DMS 273 (cell line): ENCODE data around the gene PTGDR.

Experiments used
- DNase-seq: peaks from one replicate; lab custom pipeline; 2025; ENCODE audit not compliant: unreplicated experiment; lab: John Stamatoyannopoulos, UW

PTGDR gene, protein sequence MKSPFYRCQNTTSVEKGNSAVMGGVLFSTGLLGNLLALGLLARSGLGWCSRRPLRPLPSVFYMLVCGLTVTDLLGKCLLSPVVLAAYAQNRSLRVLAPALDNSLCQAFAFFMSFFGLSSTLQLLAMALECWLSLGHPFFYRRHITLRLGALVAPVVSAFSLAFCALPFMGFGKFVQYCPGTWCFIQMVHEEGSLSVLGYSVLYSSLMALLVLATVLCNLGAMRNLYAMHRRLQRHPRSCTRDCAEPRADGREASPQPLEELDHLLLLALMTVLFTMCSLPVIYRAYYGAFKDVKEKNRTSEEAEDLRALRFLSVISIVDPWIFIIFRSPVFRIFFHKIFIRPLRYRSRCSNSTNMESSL

DNA sequence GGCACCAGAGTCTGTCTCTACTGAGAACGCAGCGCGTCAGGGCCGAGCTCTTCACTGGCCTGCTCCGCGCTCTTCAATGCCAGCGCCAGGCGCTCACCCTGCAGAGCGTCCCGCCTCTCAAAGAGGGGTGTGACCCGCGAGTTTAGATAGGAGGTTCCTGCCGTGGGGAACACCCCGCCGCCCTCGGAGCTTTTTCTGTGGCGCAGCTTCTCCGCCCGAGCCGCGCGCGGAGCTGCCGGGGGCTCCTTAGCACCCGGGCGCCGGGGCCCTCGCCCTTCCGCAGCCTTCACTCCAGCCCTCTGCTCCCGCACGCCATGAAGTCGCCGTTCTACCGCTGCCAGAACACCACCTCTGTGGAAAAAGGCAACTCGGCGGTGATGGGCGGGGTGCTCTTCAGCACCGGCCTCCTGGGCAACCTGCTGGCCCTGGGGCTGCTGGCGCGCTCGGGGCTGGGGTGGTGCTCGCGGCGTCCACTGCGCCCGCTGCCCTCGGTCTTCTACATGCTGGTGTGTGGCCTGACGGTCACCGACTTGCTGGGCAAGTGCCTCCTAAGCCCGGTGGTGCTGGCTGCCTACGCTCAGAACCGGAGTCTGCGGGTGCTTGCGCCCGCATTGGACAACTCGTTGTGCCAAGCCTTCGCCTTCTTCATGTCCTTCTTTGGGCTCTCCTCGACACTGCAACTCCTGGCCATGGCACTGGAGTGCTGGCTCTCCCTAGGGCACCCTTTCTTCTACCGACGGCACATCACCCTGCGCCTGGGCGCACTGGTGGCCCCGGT lies at the start of gene PTGDR:
PTGDR (plus strand) TSS at position 198 of the 778 bp plus-strand sequence; CDS start at position 315, 117 bp downstream.
- DNase-seq: peak; percentile 29

DNA sequence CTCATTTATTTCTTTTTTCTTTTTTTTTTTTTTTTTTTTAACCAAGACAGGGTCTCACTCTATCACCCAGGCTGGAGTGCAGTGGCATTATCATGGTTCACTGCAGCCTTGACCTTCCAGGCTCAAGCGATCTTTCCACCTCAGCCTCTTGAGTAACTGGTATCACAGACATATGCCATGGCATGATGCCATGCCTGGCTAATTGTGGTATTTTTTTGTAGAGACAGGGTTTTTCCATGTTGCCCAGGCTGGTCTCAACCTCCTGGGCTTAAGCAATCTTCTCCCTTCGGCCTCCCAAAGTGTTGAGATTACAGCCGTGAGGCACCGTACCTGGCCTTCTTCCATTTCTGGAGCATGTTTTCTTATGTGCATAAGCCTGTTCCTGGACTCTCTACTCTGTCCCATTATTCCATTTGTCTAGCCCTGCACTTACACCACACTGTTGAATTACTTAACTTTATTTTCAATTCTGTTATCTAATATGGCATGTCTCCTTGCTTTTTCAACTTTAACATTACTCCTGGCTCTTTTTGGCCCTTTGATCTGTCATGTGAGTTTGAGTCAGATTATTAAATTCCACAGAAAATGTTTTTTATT lies 47.9 kb upstream of the PTGDR start:
- DNase-seq: peak; percentile 14

DNA sequence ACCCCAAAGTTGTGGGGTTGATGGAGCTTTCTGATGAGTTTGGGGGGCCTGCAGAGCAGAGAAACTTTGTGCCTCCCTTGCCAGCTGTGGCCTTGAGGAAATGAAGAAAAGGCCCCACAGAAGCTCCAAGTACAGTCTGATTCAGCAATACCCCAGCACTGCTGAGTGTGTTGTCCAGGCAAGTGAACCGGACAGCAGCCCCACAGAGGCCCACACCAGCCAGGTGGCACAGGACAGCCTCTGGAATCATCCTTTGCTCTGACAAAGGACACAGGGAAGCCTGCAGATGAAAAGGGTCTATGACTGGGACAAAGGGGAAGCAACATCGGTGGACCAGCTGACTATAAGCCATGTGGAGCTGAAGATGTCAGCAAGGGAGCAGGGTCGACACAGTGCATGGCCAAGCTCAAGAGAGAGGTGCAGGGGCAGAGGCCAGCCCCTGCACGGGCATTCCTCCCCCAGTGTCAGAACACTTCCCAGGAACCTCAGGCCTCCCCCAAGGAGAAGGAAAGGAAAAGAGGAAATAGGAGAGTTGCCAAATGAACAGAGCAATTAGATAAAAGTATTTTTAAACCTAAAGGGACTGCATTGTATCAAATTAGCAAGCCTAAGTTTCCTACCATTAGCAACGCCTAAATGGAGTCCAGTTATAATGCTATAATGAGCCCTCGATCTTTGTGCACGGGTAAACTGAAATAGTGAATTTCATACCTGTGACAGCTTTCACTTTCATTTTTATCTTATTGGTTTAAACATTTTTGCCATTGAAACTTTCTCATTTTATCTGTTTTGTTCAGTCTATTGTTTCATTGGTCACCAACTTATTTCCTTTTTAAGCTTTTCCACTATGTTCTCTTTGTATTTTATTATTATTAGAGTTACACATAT lies 46.3 kb upstream of the PTGDR start:
- DNase-seq: no peak

DNA sequence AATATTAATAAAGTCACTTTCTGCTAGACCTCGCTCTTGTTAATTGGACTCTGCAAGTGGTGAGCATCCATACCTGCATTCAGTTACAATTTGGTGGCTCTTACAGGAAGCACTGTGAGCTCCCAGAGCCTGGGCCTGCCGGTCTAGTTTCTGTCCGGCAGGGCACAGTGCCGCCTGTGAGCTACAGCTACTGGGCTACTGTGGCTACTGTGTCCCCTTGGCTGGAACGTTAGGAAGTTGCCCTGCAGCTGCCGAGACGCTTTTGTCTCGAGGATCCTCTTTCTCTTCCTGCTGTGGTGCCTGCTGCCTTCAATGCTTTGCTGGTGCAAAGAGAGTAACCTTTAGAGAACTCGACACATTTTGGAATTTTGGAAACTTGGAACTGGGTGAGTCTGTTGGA lies 44.6 kb upstream of the PTGDR start:
- no peak for DNase-seq

DNA sequence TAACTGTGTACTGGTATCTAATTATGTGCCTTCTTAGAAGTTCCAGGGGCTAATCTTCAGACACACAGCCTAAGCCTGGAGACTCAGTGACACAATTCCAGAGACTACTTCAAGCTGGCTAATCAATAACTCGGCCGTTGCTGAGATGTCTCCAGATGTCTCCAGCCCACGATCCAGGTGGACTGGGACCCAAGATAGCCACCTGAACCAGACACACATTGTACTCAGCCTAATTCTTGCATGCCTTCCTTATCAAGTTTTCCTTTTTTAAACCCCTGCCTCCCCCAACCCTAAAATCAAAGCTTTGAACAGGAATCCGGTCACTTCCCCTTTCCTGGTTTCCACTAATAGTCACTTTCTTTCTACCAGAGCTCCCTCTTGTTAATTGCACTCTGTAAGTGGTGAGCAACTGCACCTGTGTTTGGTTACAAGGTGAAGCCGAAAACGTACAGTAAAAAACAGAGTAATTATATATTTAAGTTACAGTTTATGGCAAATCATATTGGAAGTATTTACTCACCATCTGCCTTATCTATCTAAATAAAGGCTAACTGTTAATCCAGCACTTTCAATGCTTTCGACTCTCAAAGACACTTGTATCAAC lies 39.8 kb upstream of the PTGDR start:
- DNase-seq: no peak

DNA sequence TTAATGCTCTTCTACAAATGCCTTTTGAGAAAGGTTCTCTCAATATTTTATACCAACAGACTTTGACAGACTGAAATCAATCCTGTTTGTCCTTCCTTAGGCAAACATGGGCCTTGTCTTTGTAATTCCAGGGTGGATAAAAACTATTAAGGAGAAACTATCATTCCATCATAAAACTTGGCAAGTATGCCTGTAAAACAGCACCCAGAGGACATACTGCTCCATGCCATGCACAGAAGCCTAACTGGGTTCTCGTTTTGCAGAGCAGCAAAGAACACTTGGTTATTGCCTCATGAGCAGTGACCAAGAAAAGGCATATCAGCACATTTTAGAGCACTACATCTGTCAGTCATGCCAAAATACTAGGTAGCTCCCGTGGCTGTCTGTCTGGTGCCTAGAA lies 33.8 kb upstream of the PTGDR start:
- DNase-seq: no peak

DNA sequence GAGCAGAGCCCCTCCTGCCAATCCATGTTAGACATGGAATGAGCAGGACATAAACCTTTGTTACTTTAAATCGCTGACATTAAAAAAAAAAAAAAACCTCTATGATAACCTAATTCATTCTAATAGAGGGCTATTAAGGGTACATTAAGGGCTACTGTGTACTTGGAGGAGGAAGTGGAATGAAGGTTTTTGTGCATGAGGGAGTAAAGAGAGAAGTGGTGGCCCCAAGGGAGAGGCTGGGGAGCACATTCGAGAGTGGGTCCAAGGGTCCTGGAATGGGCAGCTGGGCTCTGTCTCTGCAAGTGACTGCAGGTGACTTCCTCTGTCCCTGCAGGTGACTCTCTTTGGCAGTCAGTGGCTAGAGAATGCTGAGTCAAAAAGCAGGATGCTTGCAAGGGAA lies 32.1 kb upstream of the PTGDR start:
- no peak for DNase-seq

DNA sequence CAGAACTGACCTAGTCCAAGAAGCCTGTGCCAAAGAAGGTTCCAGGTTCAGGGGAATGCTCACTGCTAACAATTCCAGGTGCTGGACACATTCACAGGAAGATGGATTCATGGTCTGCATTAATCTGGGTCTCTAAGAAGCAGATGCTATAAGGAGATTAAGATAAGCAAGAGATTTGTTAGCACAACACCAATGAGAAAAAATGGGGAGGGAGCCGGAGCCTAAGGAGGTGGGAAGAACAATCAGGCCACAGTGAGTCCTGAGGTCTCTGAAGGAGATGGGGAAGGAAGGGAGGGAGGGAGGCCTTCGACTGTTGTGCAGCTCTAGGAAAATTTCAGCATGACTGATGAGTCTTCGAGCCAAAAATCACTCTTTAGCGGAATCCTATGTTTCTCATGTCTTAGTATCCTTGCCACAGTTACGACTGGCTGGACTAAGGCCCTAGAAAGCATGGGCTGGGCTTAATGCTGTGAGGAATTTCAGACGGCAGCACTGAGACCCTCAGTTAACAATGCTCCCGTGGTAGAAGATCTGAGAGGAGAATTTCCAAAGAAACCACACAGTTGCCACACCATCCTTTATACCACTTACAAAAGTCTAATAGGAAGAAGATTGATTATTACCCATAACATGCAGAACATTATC lies 31.5 kb upstream of the PTGDR start:
- no peak for DNase-seq

DNA sequence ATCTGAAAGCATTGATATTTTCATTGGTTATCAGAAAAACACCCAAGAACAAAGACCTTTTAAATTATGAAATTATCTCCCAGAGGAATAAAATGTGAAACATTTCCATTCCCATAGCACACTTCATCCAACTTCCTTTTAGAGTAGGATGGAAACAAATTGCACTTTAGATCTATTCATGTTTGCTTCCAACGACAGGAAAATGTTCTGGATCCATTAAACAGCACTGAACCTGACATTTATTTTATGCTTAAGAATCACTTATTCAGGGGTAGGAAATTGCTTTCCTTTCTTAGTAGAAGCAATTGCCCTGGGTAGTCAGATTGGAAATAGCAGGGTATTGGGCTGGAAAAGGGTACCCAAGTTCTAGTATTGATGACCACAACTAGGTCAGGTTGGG lies 28.8 kb upstream of the PTGDR start:
- DNase-seq: no peak

DNA sequence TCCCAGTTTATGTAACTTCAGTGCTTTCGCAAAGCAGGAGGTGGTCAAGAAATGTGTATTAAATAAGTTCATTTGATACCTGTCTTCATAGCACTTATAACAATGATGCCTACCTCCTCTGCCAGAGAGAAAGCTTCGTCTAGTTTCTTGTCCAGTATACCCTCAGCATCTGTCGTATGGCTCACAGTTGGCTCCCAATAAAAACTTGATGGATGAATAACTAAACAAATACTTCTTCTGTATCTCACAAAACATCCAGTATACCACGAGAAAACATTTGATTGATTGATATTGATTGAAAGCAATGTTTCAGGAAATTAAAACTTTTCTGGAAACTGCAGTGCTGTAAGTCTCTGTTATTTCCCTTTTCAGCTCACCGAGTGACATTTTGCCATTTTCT lies 26.9 kb upstream of the PTGDR start:
- DNase-seq: no peak

DNA sequence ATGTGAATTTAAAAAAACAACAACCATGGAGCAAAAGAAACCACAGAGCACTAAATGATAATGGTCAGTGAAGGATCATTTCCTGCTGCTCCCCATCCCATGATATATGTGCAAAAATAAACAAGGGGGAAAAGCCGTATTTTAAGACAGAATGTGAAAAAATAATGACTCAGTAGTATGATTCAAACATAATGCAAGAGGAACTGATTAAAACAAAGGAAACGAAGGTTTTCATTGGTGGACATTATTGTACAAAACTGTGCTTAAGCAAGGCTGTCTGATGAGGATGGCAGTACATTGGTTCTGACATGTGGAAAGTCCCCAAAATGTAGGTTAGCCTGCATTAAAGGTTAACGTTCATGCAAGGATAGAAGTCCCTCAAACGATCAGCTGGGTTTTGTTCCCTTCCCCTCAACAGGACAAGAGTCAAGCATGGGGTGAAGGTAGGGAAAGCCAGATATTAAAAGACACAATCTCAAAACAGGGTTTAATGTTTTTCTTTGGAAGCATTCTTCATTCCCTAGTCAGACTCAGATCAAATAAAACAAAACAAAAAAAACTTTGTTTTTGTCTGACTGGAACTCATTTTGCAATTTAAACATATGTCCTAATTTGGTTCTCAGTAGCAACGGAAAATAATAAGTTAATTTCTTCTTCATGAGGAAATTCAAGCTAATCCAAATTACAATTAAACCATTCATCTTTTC lies 26.3 kb upstream of the PTGDR start:
- no peak for DNase-seq

DNA sequence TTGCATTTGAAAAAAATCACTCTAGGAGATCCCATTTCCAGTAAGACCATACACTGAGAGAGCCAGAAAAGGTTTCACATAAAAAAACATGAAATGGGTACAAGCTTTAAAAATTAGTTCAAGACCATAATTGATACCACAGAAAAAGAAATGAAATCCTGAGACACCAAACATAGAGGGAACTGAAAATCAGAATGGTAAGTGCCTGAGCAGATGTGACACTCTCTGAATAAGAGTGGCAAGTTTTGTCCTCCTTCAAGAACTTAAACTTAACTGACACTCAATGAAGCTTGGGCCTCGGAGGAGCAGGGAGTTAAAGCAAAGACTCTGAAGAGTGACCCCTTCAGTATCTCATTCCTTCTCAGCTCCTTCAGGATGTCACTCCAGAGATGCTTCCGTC lies 23.2 kb upstream of the PTGDR start:
- no peak for DNase-seq

DNA sequence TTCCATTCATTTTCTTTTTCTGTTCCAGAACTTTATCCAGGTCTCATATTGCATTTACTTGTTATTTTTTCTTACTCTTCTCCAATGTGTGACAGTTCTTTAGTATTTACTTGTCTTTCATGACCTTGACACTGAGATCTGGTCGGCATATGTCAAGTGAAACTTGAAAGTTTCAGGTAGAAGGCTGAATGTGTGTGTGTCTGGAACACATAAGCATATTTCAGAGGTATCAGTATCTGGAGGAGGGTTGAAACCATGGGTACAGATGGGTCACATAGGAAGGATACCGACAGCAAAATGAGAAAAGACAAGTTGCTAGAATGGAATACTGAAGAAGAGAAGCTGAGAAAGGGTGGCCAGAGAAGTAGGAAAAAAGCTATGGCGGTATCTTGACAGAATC lies 22.5 kb upstream of the PTGDR start:
- no peak for DNase-seq

DNA sequence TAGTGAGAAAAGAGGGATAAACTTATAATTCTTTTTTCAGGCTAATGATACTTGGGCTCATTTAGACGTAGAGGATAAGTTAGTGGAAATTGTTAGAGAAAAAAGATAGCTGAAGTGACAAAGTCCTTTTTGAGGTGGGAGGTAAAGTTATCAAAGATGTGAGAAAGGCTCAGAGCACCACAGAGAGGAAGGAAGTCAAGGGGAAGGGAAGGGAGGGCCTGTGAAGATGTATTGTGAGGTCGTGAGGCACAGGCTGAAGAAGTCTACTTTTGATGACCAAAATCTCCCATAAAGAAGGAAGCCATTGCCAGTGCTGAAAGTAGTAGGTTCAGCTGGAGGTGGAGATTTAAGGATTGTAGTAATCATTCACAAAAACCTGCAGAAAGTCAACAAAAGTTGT lies 19.4 kb upstream of the PTGDR start:
- DNase-seq: no peak

DNA sequence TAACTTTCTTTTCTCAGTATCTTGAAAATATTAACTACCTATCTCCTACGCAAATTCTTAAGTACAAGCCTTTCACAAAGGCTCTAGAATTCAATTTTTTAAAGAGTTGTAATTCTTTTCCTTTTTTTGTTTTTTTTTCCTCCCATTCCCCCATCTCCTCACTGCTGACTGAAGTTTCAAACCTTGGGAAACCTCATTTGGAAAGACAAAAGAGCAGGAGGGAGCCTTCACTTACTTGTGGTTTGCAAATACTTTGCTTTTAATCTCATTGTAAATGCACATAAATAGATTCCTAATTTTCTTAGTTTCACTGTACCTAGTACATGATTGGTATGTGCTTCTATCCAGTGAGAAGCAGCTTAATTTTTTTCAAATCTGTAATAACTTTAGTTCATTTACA lies 15.8 kb upstream of the PTGDR start:
- DNase-seq: no peak

DNA sequence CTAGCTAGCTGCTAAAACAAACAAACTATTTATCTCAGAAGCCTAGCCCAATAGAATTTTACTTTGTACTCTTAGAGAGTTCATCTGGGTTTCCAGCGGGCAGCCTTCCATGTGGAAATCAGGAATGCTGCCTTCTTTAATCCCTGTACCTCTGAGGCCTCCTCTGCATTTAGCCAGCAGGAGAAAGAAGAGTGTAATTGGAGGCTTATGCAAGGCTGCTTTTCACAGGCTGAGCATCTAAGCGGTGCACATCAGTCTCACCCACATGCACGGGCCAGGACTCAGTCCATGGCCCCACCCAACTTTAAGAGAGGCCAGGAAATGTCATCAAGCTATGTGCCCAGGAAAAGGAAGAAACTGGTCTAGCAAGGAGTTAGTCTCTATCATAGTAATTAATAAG lies 14.0 kb upstream of the PTGDR start:
- no peak for DNase-seq

DNA sequence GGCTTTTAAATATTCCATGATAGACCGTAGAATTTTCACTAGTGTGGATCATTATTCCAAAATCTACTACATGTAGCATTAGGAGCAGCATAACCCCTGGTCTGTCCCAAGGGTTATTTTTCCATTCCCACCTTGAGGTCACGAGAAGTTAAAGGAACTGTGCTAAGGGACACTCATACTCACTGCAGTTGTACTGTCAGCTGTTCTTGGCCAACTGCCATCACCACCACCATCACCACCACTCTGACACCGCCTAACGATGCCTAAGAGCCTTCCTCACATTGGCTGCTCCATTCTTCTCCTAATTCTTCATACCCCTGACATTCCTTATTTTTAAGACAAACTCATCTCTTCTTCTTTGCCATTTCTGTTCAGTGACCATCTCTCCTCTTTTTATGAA lies 13.4 kb upstream of the PTGDR start:
- no peak for DNase-seq

DNA sequence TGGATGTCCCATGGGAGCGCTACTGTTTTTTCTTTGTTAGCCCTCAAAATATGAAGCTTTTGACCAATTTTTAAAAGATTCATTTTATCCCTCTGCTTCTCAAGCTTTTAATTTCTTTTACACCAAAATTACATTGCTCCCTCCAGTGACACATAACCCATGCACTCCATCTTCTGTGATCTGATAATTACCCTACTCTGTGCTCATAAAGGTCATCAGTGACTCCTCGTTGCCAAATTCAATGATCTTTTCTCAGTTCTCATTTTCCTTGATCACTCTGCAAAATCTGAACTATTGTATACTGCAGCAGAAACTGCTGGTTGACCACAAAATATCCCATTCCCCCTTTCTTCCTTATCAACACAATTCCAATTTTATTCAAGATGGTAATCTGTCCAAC lies 8.7 kb upstream of the PTGDR start:
- no peak for DNase-seq

DNA sequence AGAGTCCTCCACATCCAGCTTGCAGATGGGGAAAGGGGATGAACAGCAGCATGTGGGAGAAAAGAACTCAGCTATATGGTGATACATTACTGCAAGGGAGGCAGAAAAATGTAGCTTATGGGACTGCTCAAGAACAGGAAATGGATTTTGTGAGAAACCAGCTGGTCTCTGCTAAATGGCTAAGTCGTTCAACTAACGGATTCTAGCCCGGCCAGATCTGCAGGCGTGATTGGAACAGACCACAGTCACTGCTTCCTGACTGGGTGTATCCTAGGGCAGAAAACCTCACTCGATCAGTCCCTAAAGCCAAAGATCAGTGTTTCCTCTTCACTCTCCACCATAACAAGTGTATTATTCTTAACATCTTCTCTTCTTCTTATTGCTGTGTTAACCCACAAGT lies 8.1 kb upstream of the PTGDR start:
- no peak for DNase-seq

DNA sequence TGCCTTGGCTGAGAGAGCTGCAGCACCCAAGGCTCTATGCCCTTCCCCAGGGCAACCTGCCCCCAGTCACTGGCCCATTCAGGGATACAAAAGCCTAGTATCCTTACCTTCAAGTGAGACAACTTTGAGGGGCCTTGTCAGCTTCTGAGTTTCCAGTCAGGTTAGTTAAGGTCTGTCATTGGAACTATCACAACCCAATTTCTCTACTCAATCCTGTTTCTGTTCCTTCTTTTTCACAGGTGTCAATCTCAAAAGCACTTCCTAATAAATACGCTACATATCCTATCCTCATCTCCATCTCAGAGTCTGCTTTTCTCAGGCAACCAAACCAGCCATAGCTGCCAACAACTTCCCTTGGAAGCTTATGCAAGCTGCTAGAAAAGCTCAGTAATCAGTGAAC lies 4.9 kb upstream of the PTGDR start:
- DNase-seq: no peak
